ENCODE measurements around the gene SNX32.
"Not testable (repeated sequence)": the region's sequence is repeated elsewhere in the genome, so short reads cannot be mapped to it uniquely, and the experiment has no call there.

SNX32 gene

GRCh38 chr11:65843811-65844210, 10.0 kb downstream of the SNX32 start:
- Histone ChIP-seq H3K79me2 (ENCODE audit: insufficient read depth, low read length) (no peaks in the 10 kb centered on the region), H3K27me3 (ENCODE audit: insufficient read depth, low read length, poor library complexity, severe bottlenecking) (no peaks in the 10 kb centered on the region), H3K4me3 (ENCODE audit: low read length, poor library complexity, severe bottlenecking) (no peak overlapping the region), H3K9ac (ENCODE audit: low read depth, low read length, poor library complexity, severe bottlenecking) (no peak overlapping the region), H3K9me3 (ENCODE audit: insufficient read depth, low read depth, low read length) (no peaks in the 10 kb centered on the region), H2AFZ (ENCODE audit: low read length) (no peak overlapping the region), H3K9me2 (replicated peaks; ENCODE audit: low read depth, low read length) (no peaks in the 10 kb centered on the region), H3K4me2 (ENCODE audit: low read depth, low read length, poor library complexity, severe bottlenecking) (no peak overlapping the region), H3F3A (ENCODE audit: low read depth) (no peaks in the 10 kb centered on the region), H4K20me1 (ENCODE audit: insufficient read depth, low read length, poor library complexity, severe bottlenecking) (no peaks in the 10 kb centered on the region), H3K36me3 (ENCODE audit: insufficient read depth, low read length) (no peaks in the 10 kb centered on the region), H3K4me1 (ENCODE audit: insufficient read depth, low read length, poor library complexity, severe bottlenecking) (no peaks in the 10 kb centered on the region)
- no peak for TF ChIP-seq EZH2phosphoT487 (IDR thresholded peaks at IDR 0.05; ENCODE audit: borderline replicate concordance)
- no peak for TF ChIP-seq CTCF (conservative IDR thresholded peaks at IDR 0.05; ENCODE audit: low read length)

GRCh38 chr11:65844231-65844872, 10.6 kb downstream of the SNX32 start:
- Histone ChIP-seq H2AFZ (ENCODE audit: low read length) (no peak overlapping the region), H3K27me3 (ENCODE audit: insufficient read depth, low read length, poor library complexity, severe bottlenecking) (no peaks in the 10 kb centered on the region), H3K4me2 (ENCODE audit: low read depth, low read length, poor library complexity, severe bottlenecking) (no peak overlapping the region), H3K9me3 (ENCODE audit: insufficient read depth, low read depth, low read length) (no peaks in the 10 kb centered on the region), H3K36me3 (ENCODE audit: insufficient read depth, low read length) (no peaks in the 10 kb centered on the region), H3K9me2 (replicated peaks; ENCODE audit: low read depth, low read length) (no peaks in the 10 kb centered on the region), H3F3A (ENCODE audit: low read depth) (no peaks in the 10 kb centered on the region), H4K20me1 (ENCODE audit: insufficient read depth, low read length, poor library complexity, severe bottlenecking) (no peaks in the 10 kb centered on the region), H3K79me2 (ENCODE audit: insufficient read depth, low read length) (no peaks in the 10 kb centered on the region), H3K4me3 (ENCODE audit: low read length, poor library complexity, severe bottlenecking) (no peak overlapping the region), H3K4me1 (ENCODE audit: insufficient read depth, low read length, poor library complexity, severe bottlenecking) (no peaks in the 10 kb centered on the region), H3K9ac (ENCODE audit: low read depth, low read length, poor library complexity, severe bottlenecking) (no peak overlapping the region)
- TF ChIP-seq CTCF (conservative IDR thresholded peaks at IDR 0.05; ENCODE audit: low read length) (no peak), EZH2phosphoT487 (IDR thresholded peaks at IDR 0.05; ENCODE audit: borderline replicate concordance) (no peak)

- Histone ChIP-seq H3K79me2 (ENCODE audit: insufficient read depth, low read length) (peaks cover 14% of the 10 kb centered on the region; the same call in 1 of the 2 replicates), H3F3A (ENCODE audit: low read depth) (no peaks in the 10 kb centered on the region), H3K9me2 (replicated peaks; ENCODE audit: low read depth, low read length) (no peaks in the 10 kb centered on the region), H3K4me2 (ENCODE audit: low read depth, low read length, poor library complexity, severe bottlenecking) (no peak overlapping the region), H3K36me3 (ENCODE audit: insufficient read depth, low read length) (peaks cover 22% of the 10 kb centered on the region; the same call in 1 of the 2 replicates), H3K27me3 (ENCODE audit: insufficient read depth, low read length, poor library complexity, severe bottlenecking) (no peaks in the 10 kb centered on the region), H4K20me1 (ENCODE audit: insufficient read depth, low read length, poor library complexity, severe bottlenecking) (peaks cover 18% of the 10 kb centered on the region), H3K4me1 (ENCODE audit: insufficient read depth, low read length, poor library complexity, severe bottlenecking) (no peaks in the 10 kb centered on the region), H3K9ac (ENCODE audit: low read depth, low read length, poor library complexity, severe bottlenecking) (no peak overlapping the region), H3K4me3 (ENCODE audit: low read length, poor library complexity, severe bottlenecking) (no peak overlapping the region), H2AFZ (ENCODE audit: low read length) (no peak overlapping the region), H3K9me3 (ENCODE audit: insufficient read depth, low read depth, low read length) (peaks cover 5% of the 10 kb centered on the region; the same call in 1 of the 2 replicates)
- TF ChIP-seq EZH2phosphoT487 (IDR thresholded peaks at IDR 0.05; ENCODE audit: borderline replicate concordance) (no peak), CTCF (conservative IDR thresholded peaks at IDR 0.05; ENCODE audit: low read length) (no peak)
Observed at GRCh38 chr11:65847746-65848145, 14.0 kb downstream of the SNX32 start.

- peaks cover 27% of the 10 kb centered on the region for H4K20me1 ChIP-seq (ENCODE audit: insufficient read depth, low read length, poor library complexity, severe bottlenecking)
- H3K36me3 ChIP-seq (ENCODE audit: insufficient read depth, low read length): peaks cover 31% of the 10 kb centered on the region; the same call in 1 of the 2 replicates
- not testable (repeated sequence) for H3K9me3 ChIP-seq (ENCODE audit: insufficient read depth, low read depth, low read length); H3K4me1 ChIP-seq (ENCODE audit: insufficient read depth, low read length, poor library complexity, severe bottlenecking); H3K9me2 ChIP-seq (replicated peaks; ENCODE audit: low read depth, low read length); H3K27me3 ChIP-seq (ENCODE audit: insufficient read depth, low read length, poor library complexity, severe bottlenecking); H3K4me2 ChIP-seq (ENCODE audit: low read depth, low read length, poor library complexity, severe bottlenecking); H3K4me3 ChIP-seq (ENCODE audit: low read length, poor library complexity, severe bottlenecking); H3F3A ChIP-seq (ENCODE audit: low read depth); H3K9ac ChIP-seq (ENCODE audit: low read depth, low read length, poor library complexity, severe bottlenecking); H2AFZ ChIP-seq (ENCODE audit: low read length)
- peaks cover 24% of the 10 kb centered on the region for H3K79me2 ChIP-seq (ENCODE audit: insufficient read depth, low read length)
Observed at GRCh38 chr11:65848693-65849092, 14.9 kb downstream of the SNX32 start.
